Bronchial epithelial cell (primary cell): ENCODE results near the gene FOXN3. TPM values are rescaled to one million over a fixed set of nuclear protein-coding genes. Genes with fewer than 3 reads are reported as not detected.
A peak's percentile ranks its signal among the peaks of the same experiment; 100 is the strongest.

Experiments
- DNase-seq: peaks from one replicate; pipeline ENCODE4 v3.0.0-alpha.2; 2010; ENCODE audit warnings: low read depth
- FAIRE-seq: peaks from 2 replicates; lab custom pipeline; 2011; peaks lifted over from hg19 to GRCh38; lab: Jason Lieb, UNC
- H3K27me3 ChIP-seq: 2 replicates; pipeline ENCODE4 v1.5.1; 2011; ENCODE audit warnings: low read length; ENCODE audit not compliant: control insufficient read depth, insufficient read depth
- H3K36me3 ChIP-seq: 2 replicates; pipeline ENCODE4 v1.5.1; 2011; ENCODE audit warnings: low read length; ENCODE audit not compliant: control insufficient read depth, insufficient read depth
- H3K4me3 ChIP-seq: 2 replicates; pipeline ENCODE4 v1.5.1; 2011; ENCODE audit warnings: mild to moderate bottlenecking, low read depth, low read length, control low read depth
- CTCF ChIP-seq: IDR thresholded peaks from 2 replicates; pipeline ENCODE4 v1.5.1; 2011; ENCODE audit warnings: mild to moderate bottlenecking, moderate library complexity, low read length, control low read depth, inconsistent platforms; ENCODE audit not compliant: insufficient read depth, severe bottlenecking
- total RNA-seq: library from RNA; depleted of rRNA; stranded (reverse); fragments of >200 nt; gene quantifications from 2 replicates; pipeline ENCODE4 v1.2.1, GENCODE V29; 2014

FOXN3 gene
- total RNA-seq, 1 donor from 2014 or later = 5.8 TPM

- DNase-seq (no peak), FAIRE-seq (no peak)
- Histone ChIP-seq H3K36me3 (no peaks in the 10 kb centered on the region), H3K27me3 (no peaks in the 10 kb centered on the region), H3K4me3 (no peak overlapping the region)
- TF ChIP-seq CTCF = no peak
These were observed 166.9 kb downstream of the FOXN3 start for GRCh38 chr14:89249972-89250654.

- Histone ChIP-seq H3K36me3 (no peaks in the 10 kb centered on the region), H3K27me3 (no peaks in the 10 kb centered on the region), H3K4me3 (no peak overlapping the region)
- DNase-seq = peak; percentile 92
- FAIRE-seq = no peak
- TF ChIP-seq CTCF = no peak
These were observed 167.9 kb downstream of the FOXN3 start for GRCh38 chr14:89249065-89249695.

GRCh38 chr14:89248411-89249064 lies 168.5 kb downstream of the FOXN3 start:
- FAIRE-seq (no peak), DNase-seq (no peak)
- Histone ChIP-seq H3K4me3 (no peak overlapping the region), H3K27me3 (no peaks in the 10 kb centered on the region), H3K36me3 (no peaks in the 10 kb centered on the region)
- no peak for TF ChIP-seq CTCF

GRCh38 chr14:89247457-89248122 lies 169.4 kb downstream of the FOXN3 start:
- FAIRE-seq (no peak), DNase-seq (peak; percentile 33)
- TF ChIP-seq CTCF = no peak
- H3K36me3 ChIP-seq = no peaks in the 10 kb centered on the region
- no peaks in the 10 kb centered on the region for H3K27me3 ChIP-seq
- H3K4me3 ChIP-seq = no peak overlapping the region

GRCh38 chr14:89246290-89246689 lies 170.7 kb downstream of the FOXN3 start:
- Histone ChIP-seq H3K27me3 (no peaks in the 10 kb centered on the region), H3K4me3 (no peak overlapping the region), H3K36me3 (no peaks in the 10 kb centered on the region)
- no peak for TF ChIP-seq CTCF
- DNase-seq = no peak
- no peak for FAIRE-seq
